LHCN-M2 (cell line): ENCODE results near the gene MYO16. TPM values are rescaled to one million over a fixed set of nuclear protein-coding genes. Genes with fewer than 3 reads are reported as not detected.

Source experiments
- DNase-seq: peaks from one replicate; pipeline ENCODE4 v3.0.0-alpha.2; 2012; ENCODE audit warnings: low read depth
- total RNA-seq: library from RNA; depleted of rRNA; stranded (reverse); fragments of >200 nt; gene quantifications from 2 replicates; pipeline ENCODE4 v1.2.3, GENCODE V29; 2014

MYO16 gene
- total RNA-seq, 1 experiment from 2014 or later = not detected

DNA sequence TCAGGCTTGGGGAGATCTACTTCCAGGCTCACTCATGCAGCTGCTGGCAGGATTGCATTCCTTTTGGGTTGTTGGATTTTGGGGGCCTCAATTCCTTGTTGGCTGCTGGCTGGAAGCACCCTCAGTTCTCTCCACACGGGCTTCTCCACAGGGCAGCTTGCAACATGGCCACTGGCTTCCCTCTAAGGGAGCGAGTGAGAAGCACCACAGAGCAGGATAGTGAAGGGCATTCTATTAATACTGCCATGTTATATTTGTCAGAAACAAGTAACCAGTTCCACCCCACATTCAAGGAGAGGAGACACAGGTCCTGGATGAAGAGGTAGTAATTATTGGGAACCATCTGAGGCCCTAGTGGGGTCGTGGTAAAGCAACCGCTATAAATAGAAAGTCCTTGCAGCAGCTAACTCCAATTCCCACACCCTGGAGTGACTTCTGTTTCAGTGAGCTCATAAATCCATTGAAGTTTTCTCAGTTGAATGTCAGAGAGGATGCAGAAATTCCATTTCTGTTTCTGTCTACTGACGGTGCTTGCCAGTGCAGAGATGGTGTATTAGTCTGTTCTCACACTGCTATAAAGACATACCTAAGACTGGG is 598.0 kb downstream of the MYO16 start:
- no peak for DNase-seq

DNA sequence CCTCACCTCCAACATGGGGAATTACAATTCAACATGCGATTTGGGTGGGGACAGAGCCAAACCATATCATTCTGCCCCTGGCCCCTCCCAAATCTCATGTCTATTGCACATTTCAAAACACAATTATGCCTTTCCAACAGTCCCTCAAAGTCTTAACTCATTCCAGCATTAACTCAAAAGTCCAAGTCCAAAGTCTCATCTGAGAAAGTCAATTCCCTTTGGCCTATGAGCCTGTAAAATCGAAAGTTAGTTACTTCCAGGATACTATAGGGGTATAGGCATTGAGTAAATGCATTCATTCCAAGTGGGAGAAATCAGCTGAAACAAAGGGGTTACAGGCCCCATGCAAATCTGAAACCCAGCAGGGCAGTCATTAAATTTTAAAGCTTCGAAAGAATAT is 598.8 kb downstream of the MYO16 start:
- no peak for DNase-seq

DNA sequence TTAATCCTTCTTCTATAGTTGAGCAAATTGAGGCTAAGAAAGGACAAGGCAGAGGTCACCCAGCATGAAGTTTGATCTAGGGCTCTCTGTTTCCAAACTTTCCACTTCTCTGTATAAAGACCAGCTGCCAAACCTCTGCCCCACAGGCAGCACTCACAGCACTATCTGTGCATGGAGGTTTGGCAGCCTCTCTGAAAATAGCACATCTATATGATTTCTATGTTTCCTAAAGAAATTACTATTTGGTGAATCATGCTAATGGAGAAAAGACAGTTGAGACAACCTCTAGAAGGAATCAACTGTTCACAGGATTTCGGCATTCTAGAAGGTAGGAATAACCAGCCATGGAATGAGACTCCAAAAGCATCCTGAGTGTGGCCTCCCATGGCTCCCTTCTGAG is 602.5 kb downstream of the MYO16 start:
- no peak for DNase-seq

DNA sequence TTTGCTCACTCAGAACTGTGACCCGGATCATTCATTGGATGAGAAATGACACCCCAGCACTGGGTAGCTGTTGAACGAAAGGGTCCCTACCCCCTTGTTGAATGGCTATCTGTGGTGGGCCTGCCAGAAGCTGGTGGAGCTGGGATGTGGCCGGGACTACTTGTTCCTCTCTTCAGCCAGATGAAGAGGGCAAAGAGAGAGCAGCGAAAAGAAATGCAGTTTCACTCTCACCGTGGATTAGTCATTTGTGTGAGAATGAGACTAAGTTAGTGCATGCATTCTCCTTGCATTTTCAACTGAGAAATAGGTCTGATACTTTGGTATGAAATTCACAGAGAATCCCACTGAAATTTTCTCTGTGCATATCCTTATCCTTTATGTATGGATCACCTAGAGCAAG is 603.9 kb downstream of the MYO16 start:
- DNase-seq = no peak

DNA sequence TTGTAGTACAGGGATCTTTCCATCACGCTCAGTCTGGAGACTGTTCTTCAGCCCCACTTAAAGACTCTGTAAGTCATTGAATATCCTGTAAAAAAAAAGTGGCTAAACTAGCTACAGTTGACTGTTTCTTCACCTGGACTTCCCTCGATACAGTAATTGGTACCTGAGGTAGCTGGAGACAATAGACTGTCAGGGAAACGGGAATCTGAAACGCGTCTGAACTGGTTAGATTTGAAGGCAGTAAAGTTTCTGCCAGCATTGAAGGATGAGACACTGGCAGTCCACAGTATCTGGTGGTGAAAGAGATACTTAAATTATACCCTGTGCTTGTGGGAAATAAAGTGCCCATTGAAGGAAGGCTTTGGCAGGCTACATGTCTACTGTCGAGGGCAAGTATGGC is 606.5 kb downstream of the MYO16 start:
- DNase-seq = no peak

DNA sequence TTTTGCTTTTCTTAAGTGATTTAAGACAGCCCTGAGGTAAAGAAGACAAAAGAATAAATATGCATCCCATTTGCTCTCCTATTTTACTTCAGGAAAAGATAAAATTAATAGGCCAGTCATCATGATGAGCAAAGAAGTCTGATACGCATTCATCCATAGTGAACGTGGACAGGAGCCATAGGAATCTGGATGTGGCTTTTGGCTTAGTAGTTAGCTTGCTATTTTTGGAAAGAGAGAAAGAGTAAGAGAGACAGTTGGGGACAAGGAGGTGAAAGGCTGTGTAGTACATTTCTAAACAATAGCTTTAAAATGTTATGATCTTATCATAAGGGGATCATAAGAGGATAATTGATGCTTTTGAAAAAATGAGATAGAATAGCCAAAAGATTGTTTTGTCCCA is 611.7 kb downstream of the MYO16 start:
- DNase-seq = peak; percentile 39

DNA sequence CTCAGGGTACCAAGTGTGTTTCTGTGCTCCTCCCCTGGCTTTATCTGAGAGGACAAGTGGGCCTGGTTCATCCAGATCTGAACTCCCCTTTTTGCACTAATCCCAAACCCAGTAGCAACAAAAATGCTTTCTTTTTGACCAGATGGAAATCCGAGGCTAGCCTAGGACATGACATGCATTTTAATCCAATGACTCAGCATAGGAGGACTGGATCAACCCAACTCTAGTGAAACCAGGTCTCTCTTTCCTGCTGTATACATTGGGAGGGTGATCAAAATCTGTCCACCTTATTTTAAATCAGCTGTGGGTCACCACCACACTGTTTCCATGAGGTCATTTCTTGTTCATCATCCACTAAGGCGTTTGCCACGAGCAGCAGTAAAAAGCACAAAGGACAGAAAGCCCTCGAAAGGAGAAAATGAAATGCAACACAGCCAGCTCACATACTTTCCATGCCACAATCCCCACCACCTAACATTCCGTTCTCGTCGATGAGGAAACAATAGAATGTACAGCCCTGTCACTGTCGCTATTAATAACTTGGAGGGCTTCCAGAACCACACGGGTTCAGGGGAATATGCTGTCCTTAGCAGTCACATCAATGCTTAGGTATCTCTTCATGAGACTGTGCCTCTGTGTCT is 614.0 kb downstream of the MYO16 start:
- DNase-seq = peak; percentile 95

DNA sequence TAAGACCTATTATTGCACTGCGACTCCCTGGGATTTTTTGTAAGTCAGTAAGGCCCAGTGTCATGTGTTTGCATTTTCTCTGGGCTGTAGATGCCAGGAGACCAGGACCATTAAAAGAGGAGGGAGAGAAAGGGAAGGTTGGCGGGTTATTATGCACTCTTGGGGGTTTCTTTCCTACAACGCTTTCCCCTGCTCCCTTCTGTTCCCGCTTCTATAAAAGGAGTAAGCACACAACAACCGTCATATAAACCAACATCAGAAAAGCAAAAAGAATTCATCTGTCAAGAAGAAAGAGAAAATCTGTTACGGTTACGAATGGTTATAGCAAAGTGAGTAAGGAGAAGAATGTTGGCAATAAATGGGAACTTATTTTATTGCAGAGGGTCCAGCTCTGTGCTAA is 615.2 kb downstream of the MYO16 start:
- no peak for DNase-seq

DNA sequence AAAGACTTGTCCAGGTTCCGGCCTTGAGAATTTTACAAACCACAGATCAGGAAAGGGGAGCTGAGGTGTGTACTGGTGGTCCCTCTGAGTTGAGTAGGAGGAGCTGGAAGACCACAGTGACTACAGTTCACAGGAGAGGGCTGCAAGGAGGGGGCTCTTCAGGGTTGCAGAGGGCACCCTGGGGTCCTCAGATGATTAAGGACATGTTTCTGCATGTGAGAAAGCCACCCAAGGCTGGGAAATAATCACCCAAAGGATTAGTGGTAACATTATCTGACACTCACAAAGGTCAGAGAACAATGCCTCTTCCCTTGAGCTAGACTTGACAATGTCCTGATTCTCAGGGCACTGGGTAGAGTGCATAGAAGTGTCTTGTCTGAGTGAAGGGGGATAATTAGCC is 616.6 kb downstream of the MYO16 start:
- no peak for DNase-seq

DNA sequence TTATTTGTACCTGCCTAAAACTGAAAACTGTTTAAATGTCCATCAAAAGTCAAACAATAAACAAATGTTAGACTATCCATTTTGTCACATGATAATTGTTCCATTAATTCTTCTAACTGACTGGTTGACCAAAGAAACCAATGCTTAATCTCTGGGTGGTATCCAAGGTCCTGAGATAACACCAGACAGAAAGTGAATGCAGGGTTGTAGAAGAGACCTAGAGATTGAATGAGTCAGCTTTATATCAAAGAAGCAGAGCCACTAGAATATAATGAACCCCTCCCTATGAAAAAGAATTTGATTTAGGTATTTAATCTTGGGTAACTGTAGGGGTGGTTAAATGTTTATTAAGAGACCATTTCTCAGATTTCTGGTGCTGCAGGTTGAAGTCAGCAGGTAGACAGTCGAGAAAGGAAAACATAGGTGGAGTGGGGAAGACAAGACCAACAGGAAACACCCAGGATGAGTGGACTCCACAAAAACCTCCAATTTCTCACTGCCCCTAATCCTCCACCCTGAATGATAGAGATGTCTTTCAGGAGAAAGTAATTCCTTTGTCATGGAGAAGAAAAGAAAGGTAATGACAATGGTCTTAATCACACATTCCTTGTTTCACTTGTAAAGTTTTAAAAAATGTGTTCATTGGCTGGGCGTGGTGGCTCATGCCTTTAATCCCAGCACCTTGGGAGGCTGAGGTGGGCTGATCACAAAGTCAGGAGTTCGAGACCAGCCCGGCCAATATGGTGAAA is 620.5 kb downstream of the MYO16 start:
- DNase-seq = no peak

DNA sequence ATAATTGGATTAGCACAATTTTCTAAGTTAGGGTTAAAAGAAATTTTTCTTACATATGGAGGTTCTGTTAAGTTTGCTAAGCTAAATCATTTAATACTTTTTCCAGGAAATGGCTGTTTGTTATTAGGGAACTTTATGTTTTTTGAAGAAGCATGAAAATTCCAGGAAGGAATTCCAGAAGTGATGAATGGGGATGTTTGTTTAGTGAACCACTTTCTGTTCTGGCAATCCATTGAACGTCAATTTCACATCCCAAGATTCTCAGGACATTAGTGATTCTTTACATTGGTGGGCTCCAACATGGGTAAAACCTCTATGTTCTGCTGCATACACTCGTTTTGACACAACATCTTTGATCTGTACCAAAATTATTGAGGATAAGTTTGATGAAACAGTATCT is 622.5 kb downstream of the MYO16 start:
- no peak for DNase-seq

DNA sequence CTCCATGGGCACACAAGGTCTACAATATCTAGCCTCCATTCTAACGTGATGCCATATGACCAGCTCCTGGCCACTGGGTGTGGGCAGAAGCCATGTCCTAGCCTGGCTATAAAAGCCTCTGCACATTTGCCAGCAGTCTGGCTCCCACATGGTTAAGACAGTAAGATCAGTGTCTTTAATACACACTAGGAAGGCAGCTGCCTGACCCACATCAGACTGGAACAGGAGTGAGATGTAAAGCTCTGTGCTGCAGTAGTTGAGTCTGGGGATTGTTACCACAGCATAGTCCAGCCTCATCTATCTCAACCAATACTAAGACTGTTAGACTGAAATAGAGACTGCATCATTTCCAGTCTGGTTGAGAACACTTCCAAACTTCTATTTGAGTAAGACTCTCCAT is 623.9 kb downstream of the MYO16 start:
- no peak for DNase-seq

DNA sequence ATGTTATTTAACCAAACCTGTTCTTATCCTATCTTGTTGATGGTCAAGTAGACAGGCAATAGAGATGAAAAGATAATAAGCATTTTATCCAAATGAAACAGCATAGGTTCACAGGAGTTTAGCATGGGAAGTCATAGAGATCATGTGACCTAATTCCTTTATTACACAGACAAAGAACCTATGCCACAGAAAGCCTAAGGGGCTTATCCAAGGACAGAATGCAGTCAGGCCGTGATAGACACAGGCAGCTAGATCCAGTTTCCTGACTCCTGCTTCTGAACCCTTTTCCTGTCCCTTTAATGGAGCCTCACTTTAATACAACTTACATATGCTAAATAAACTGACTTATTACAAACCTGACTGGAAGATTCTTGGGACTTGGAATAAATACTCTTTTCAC is 624.9 kb downstream of the MYO16 start:
- DNase-seq = no peak

DNA sequence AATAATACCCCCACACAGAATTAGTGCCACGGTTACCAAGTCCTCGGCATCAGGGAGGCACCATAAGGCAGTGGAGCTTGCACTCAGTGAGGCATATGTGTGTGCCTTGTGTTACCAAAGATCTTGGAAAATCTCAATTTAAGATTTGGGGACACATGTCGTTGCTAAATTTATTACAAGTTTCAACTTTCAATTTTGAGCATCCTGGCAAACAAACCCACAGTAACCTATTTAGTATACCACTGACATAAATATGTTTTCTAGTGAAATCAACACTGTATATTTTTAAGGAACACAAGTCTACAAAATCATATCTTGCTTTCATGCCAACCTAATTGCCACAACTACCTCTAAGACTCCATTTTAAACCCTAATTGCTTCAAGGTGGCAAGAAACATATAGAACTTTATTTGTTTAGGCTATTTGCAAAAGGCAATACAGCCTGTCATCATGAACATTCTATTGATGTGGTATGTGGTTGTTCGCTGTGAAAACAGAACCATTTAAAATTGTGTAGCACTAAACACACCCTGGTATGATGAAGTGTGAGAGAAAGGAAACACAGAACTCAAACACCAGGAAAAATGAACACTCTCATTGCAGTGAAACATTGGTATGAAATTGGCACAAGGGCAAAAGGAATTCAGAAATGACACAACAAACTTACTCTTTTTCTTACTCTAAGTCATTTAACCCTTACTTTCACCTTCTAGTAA is 625.9 kb downstream of the MYO16 start:
- DNase-seq = no peak

DNA sequence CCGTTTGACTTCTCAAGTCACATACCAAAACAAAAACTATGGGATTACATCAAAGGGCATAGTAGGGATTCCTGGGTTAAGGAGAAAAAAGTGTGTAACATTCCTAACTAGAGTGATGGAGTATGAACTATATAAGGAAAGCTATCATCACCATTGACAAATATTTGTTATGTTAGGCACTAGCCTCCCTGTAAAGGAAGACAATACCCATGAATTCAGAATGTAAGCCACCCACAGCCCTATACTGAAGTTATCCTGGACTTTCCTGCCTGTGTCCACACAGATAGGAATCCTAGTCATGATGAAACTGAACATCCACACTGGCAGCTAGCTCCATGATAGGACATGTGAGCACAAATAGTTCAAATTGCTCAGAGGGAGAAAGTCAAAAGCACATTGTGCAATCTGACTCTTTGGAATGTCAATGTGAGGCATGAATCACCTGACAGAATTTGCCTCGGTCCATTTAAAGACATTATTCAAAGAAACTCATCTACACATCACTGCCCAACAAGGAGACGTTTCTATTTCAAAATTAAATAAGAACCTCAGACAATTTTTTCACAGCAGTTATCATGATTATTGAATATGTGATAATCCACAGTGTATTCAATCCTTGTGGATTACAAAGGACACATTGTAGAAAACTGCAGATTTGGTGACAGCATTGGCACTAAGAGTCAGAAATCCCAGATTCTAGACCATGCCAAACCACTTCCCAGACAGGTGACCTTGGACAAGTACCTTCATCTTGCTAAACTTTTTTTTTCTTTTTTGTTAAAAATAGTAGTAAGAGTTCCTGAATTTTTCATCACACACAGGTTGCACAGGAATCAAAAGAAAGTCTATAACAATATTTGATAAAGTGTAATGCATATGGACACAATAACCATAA is 627.7 kb downstream of the MYO16 start:
- peak; percentile 98 for DNase-seq
